HepG2 (cell line): ENCODE results near the gene DALRD3. TPM values are rescaled to one million over a fixed set of nuclear protein-coding genes. Genes with fewer than 3 reads are reported as not detected.

Source experiments
- ZFP1 ChIP-seq: IDR thresholded peaks from 2 replicates; pipeline ENCODE4 v1.6.1; 2016
- ZIK1 ChIP-seq: sonication (generic); formaldehyde crosslinking; IDR thresholded peaks from 2 replicates; pipeline ENCODE4 v1.5.0; 2020; ENCODE audit warnings: mild to moderate bottlenecking, low read depth, missing genetic modification reagents, borderline replicate concordance
- ZNF101 ChIP-seq: sonication (generic); formaldehyde crosslinking; IDR thresholded peaks from 2 replicates; pipeline ENCODE4 v1.4.0; 2020; ENCODE audit warnings: mild to moderate bottlenecking, low read depth, missing genetic modification reagents, borderline replicate concordance
- ZNF207 ChIP-seq: fragments of 450-650 bp; IDR thresholded peaks from 2 replicates; pipeline ENCODE4 v1.6.1; 2016; ENCODE audit warnings: antibody characterized with exemption, borderline replicate concordance
- ZNF343 ChIP-seq: sonication (generic); formaldehyde crosslinking; IDR thresholded peaks from 2 replicates; pipeline ENCODE4 v1.4.0; 2020; ENCODE audit warnings: mild to moderate bottlenecking, missing genetic modification reagents
- ZNF468 ChIP-seq: sonication (generic); formaldehyde crosslinking; IDR thresholded peaks from 2 replicates; pipeline ENCODE4 v1.8.0; 2022; ENCODE audit warnings: mild to moderate bottlenecking, moderate library complexity, missing genetic modification reagents
- ZNF484 ChIP-seq: sonication (generic); formaldehyde crosslinking; IDR thresholded peaks from 2 replicates; pipeline ENCODE4 v1.5.1; 2020; ENCODE audit warnings: mild to moderate bottlenecking, low read depth, missing genetic modification reagents, borderline replicate concordance
- polyA plus RNA-seq, 8 experiments: library from polyadenylated mRNA; depleted of rRNA in 3 of 8; stranded (reverse) in 7 of 8; unstranded in 1 of 8; fragments of >200 nt; fragmentation: Illumina TruSeq in 4 of 8; extraction: Trizol in 4 of 8; gene quantifications; 2 replicates each; pipeline versions ENCODE4 v1.2.1 to v1.2.3, GENCODE V29; 2011 to 2016; ENCODE audit warnings: low read depth in 4 of 8, missing spikeins in 1 of 8, mixed read lengths in 1 of 8; ENCODE audit not compliant: insufficient read depth in 1 of 8
- total RNA-seq, 5 experiments: library from RNA; depleted of rRNA; stranded (reverse); fragments of >200 nt; fragmentation: Illumina TruSeq; extraction: Trizol; gene quantifications; 2 replicates each; pipeline ENCODE4 v1.2.3, GENCODE V29; 2016; ENCODE audit warnings: low read depth in 1 of 5
- TF ChIP-seq, protein P1 (sequence below): IDR thresholded peaks from 2 replicates; pipeline ENCODE4 v1.6.1; 2016; ENCODE audit warnings: mild to moderate bottlenecking, missing biosample characterization, missing genetic modification reagents
- TF ChIP-seq, protein P2 (sequence below): sonication (generic); formaldehyde crosslinking; IDR thresholded peaks from 2 replicates; pipeline ENCODE4 v1.4.0; 2020; ENCODE audit warnings: missing genetic modification reagents
- TF ChIP-seq, protein P3 (sequence below): sonication (generic); formaldehyde crosslinking; IDR thresholded peaks from 2 replicates; pipeline ENCODE4 v1.4.0; 2020; ENCODE audit warnings: missing genetic modification reagents, mild to moderate bottlenecking, borderline replicate concordance
- TF ChIP-seq, protein P4 (sequence below): IDR thresholded peaks from 2 replicates; pipeline ENCODE4 v1.6.1; 2018; ENCODE audit warnings: missing genetic modification reagents
- TF ChIP-seq, protein P5 (sequence below): sonication (generic); formaldehyde crosslinking; IDR thresholded peaks from 2 replicates; pipeline ENCODE4 v1.4.0; 2020; ENCODE audit warnings: mild to moderate bottlenecking, missing genetic modification reagents
- TF ChIP-seq, protein P6 (sequence below): sonication (generic); formaldehyde crosslinking; IDR thresholded peaks from 2 replicates; pipeline ENCODE4 v1.4.0; 2020; ENCODE audit warnings: mild to moderate bottlenecking, missing genetic modification reagents, borderline replicate concordance
- TF ChIP-seq, protein P7 (sequence below): sonication (generic); formaldehyde crosslinking; IDR thresholded peaks from 2 replicates; pipeline ENCODE4 v1.5.0; 2020; ENCODE audit warnings: missing genetic modification reagents, mild to moderate bottlenecking, borderline replicate concordance
- TF ChIP-seq, protein P8 (sequence below): sonication (generic); formaldehyde crosslinking; IDR thresholded peaks from 2 replicates; pipeline ENCODE4 v1.4.0; 2020; ENCODE audit warnings: mild to moderate bottlenecking, missing genetic modification reagents

The DALRD3 gene
- total and polyA plus RNA-seq, 2 of the 13 experiments (the other 11 are each of a cell fraction or from before 2014, with no cell fraction given): 19.9 to 36.5 TPM

DNA sequence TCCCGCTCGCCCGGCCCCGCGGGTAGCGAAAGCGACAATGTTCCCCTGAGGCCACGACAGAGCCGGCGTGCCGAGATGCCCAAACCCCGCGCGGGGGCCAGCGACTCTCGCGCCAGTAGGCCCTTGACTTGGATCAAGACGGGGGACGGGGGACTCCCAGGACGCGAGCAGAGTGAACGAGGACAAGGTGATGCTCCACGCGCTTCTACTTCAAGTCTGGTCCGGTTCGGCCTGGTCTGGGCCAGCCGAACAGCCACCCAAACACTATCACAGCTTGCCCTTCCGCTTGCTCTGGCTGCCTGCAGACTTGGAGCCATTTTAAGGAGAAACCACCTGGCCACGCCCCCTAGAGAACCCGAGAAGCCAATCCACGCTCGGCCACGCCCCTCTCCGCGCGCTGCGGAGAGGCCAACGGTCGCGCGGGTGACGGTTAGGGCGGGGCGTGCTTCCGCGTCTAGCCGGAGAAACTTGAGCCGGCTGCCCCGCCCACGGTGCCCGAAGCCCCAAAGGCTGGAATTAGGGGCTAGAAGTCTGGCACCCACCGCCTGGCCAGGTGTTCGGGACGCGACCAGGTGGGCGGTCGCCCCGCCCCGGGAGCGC, 2.9 kb upstream of the DALRD3 start (continued):
- TF ChIP-seq ZNF207: no peak
- TF ChIP-seq, protein P1, sequence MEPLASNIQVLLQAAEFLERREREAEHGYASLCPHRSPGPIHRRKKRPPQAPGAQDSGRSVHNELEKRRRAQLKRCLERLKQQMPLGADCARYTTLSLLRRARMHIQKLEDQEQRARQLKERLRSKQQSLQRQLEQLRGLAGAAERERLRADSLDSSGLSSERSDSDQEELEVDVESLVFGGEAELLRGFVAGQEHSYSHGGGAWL (CRISPR knock-in tag): peak; percentile 34; the same call in 1 of the 2 replicates
- no peak for TF ChIP-seq ZNF468 (CRISPR knock-in tag)
- TF ChIP-seq, protein P2, sequence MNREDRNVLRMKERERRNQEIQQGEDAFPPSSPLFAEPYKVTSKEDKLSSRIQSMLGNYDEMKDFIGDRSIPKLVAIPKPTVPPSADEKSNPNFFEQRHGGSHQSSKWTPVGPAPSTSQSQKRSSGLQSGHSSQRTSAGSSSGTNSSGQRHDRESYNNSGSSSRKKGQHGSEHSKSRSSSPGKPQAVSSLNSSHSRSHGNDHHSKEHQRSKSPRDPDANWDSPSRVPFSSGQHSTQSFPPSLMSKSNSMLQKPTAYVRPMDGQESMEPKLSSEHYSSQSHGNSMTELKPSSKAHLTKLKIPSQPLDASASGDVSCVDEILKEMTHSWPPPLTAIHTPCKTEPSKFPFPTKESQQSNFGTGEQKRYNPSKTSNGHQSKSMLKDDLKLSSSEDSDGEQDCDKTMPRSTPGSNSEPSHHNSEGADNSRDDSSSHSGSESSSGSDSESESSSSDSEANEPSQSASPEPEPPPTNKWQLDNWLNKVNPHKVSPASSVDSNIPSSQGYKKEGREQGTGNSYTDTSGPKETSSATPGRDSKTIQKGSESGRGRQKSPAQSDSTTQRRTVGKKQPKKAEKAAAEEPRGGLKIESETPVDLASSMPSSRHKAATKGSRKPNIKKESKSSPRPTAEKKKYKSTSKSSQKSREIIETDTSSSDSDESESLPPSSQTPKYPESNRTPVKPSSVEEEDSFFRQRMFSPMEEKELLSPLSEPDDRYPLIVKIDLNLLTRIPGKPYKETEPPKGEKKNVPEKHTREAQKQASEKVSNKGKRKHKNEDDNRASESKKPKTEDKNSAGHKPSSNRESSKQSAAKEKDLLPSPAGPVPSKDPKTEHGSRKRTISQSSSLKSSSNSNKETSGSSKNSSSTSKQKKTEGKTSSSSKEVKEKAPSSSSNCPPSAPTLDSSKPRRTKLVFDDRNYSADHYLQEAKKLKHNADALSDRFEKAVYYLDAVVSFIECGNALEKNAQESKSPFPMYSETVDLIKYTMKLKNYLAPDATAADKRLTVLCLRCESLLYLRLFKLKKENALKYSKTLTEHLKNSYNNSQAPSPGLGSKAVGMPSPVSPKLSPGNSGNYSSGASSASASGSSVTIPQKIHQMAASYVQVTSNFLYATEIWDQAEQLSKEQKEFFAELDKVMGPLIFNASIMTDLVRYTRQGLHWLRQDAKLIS (CRISPR knock-in tag): no peak
- TF ChIP-seq ZNF343 (CRISPR knock-in tag): no peak
- TF ChIP-seq, protein P3, sequence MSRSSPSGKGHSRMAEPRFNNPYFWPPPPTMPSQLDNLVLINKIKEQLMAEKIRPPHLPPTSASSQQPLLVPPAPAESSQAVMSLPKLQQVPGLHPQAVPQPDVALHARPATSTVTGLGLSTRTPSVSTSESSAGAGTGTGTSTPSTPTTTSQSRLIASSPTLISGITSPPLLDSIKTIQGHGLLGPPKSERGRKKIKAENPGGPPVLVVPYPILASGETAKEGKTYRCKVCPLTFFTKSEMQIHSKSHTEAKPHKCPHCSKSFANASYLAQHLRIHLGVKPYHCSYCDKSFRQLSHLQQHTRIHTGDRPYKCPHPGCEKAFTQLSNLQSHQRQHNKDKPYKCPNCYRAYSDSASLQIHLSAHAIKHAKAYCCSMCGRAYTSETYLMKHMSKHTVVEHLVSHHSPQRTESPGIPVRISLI (CRISPR knock-in tag): peak; percentile 32; the same call in 1 of the 2 replicates
- peak; percentile 16; the same call in 1 of the 2 replicates for TF ChIP-seq ZIK1 (CRISPR knock-in tag)
- TF ChIP-seq ZFP1 (CRISPR knock-in tag): peak; percentile 66
- TF ChIP-seq, protein P4, sequence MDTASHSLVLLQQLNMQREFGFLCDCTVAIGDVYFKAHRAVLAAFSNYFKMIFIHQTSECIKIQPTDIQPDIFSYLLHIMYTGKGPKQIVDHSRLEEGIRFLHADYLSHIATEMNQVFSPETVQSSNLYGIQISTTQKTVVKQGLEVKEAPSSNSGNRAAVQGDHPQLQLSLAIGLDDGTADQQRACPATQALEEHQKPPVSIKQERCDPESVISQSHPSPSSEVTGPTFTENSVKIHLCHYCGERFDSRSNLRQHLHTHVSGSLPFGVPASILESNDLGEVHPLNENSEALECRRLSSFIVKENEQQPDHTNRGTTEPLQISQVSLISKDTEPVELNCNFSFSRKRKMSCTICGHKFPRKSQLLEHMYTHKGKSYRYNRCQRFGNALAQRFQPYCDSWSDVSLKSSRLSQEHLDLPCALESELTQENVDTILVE (CRISPR knock-in tag): no peak; the same call in 1 of the 2 replicates
- TF ChIP-seq, protein P5, sequence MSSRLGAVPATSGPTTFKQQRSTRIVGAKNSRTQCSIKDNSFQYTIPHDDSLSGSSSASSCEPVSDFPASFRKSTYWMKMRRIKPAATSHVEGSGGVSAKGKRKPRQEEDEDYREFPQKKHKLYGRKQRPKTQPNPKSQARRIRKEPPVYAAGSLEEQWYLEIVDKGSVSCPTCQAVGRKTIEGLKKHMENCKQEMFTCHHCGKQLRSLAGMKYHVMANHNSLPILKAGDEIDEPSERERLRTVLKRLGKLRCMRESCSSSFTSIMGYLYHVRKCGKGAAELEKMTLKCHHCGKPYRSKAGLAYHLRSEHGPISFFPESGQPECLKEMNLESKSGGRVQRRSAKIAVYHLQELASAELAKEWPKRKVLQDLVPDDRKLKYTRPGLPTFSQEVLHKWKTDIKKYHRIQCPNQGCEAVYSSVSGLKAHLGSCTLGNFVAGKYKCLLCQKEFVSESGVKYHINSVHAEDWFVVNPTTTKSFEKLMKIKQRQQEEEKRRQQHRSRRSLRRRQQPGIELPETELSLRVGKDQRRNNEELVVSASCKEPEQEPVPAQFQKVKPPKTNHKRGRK (CRISPR knock-in tag): no peak
- TF ChIP-seq, protein P6, sequence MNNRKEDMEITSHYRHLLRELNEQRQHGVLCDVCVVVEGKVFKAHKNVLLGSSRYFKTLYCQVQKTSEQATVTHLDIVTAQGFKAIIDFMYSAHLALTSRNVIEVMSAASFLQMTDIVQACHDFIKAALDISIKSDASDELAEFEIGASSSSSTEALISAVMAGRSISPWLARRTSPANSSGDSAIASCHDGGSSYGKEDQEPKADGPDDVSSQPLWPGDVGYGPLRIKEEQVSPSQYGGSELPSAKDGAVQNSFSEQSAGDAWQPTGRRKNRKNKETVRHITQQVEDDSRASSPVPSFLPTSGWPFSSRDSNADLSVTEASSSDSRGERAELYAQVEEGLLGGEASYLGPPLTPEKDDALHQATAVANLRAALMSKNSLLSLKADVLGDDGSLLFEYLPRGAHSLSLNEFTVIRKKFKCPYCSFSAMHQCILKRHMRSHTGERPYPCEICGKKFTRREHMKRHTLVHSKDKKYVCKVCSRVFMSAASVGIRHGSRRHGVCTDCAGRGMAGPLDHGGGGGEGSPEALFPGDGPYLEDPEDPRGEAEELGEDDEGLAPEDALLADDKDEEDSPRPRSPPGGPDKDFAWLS (CRISPR knock-in tag): no peak
- no peak for TF ChIP-seq ZNF484 (CRISPR knock-in tag)
- TF ChIP-seq, protein P7, sequence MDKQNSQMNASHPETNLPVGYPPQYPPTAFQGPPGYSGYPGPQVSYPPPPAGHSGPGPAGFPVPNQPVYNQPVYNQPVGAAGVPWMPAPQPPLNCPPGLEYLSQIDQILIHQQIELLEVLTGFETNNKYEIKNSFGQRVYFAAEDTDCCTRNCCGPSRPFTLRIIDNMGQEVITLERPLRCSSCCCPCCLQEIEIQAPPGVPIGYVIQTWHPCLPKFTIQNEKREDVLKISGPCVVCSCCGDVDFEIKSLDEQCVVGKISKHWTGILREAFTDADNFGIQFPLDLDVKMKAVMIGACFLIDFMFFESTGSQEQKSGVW (CRISPR knock-in tag): no peak
- no peak for TF ChIP-seq ZNF101
- TF ChIP-seq, protein P8, sequence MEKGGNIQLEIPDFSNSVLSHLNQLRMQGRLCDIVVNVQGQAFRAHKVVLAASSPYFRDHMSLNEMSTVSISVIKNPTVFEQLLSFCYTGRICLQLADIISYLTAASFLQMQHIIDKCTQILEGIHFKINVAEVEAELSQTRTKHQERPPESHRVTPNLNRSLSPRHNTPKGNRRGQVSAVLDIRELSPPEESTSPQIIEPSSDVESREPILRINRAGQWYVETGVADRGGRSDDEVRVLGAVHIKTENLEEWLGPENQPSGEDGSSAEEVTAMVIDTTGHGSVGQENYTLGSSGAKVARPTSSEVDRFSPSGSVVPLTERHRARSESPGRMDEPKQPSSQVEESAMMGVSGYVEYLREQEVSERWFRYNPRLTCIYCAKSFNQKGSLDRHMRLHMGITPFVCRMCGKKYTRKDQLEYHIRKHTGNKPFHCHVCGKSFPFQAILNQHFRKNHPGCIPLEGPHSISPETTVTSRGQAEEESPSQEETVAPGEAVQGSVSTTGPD (CRISPR knock-in tag): no peak
